GM20431 (cell line): ENCODE results near the gene NOTCH4.
"Not testable (repeated sequence)": the region's sequence is repeated elsewhere in the genome, so short reads cannot be mapped to it uniquely, and the experiment has no call there.

Experiments used
- in situ Hi-C: fragments of 300-500 bp; cut with MseI, MboI; formaldehyde crosslinking; loops from one replicate; pipeline ENCODE4 v1.15.0; 2020; ENCODE audit warnings: low sequenced_read_pairs; ENCODE audit not compliant: unreplicated experiment

NOTCH4 gene

DNA sequence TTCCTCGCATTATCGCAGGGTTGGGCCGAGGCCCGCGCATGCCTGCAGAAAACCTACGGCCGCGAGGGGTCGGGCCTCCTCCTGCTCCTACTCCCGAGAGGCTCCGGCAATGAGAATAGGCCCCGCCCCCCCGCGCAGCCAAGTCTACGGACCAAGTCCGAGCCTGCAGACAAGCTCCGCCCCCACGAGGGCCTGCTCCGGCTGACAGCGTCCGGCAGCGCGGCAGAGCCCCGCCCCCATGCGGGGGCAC lies 28.3 kb downstream of the NOTCH4 start:
- in situ Hi-C loops: no loop called here

DNA sequence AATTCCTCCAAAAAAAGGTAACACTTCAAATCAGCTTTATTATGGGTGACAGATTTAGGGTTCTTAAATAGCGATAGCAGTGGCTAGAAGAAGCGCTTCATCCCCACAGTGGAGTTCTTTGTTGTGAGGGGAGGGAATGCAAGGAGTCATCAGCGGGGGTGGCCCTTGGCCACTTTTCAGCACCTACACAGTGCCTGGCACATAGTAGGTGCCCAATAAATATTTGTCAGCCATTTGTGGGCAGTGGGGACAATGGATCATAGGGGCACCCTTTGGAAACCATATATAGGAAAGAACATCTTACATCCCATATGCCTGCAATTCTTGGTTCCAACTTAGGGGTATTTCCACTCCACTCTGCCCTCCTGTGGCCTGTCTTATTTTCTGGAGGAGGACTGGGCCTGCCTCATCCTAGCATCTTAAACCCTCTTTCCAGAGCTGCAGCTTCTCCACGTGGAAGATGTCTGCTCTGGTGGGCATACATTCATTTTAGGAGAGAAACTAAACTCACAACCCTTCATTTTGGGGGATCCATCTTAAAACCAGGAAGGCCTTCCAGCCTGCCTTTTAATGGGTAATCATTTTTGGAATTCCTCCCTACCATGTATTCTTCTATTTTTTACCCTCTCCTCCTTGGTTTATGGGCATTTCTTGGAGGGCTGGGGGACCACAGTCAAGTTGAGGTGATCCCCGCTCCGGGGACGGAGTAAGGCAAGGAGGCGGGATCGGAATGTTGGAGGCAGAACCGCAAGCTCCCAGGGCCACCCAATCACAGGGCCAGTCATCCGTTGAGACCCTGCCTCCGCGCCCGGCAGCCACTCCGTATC lies 28.8 kb downstream of the NOTCH4 start:
- in situ Hi-C loops: no loop called here

DNA sequence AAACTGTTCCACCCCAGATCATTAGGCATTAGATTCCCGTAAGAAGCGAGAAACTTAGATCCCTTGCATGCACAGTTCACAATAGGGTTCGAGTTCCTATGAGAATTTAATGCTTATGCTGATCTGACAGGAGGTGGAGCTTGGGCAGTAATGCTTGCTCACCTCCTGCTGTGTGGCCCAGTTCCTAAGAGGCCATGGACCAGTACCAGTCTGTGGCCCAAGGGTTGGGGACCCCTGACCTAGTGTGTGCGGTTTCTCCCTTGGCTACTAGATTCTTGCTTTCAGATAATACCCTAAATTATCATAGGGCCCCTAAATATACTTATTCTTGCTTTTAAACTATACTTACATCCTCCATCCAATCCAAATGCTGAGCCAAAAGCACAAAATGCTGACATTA lies 29.5 kb downstream of the NOTCH4 start:
- in situ Hi-C loops: no loop called here

DNA sequence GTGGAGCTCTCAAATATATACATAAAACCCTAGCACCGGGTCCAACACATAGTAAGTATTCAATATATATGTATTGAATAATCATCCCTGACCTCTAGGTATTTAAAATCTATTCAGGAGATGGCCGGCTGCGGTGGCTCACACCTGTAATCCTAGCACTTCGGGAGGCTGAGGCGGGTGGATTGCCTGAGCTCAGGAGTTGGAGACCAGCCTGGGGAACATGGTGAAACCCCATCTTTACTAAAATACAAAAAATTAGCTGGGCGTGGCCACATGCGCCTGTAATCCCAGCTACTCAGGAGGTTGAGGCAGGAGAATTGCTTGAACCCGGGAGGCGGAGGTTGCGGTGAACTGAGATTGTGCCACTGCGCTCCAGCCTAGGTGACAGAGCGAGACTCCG lies 30.8 kb downstream of the NOTCH4 start:
- in situ Hi-C loops: not testable (repeated sequence)

DNA sequence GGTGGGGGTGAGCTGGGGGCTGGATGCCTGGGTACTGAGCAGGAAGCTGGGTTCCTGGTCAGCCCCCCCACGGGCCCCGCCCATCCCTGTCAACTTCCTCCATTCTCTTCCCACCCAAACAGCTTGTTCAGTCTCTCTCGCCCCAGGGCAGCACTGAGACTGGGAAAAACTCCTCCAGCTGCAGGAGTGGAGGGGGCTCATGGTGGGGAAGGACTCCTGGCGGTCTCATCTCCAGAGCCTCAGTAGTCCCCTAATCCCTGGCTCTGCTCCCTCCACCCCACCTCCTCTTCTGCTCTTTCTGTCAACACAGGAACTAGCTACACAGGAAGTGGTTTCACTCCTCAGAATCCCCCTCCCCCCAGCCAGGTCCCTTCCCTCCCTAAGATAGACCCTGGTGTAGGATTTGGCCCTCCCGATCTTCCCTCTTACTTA lies 31.2 kb downstream of the NOTCH4 start, which contains the start of gene GPSM3:
Gene GPSM3 (minus strand): TSS at position 36 of the 432 bp plus-strand sequence. CDS start 130 bp downstream, outside the sequence.
- in situ Hi-C loops: no loop called here

DNA sequence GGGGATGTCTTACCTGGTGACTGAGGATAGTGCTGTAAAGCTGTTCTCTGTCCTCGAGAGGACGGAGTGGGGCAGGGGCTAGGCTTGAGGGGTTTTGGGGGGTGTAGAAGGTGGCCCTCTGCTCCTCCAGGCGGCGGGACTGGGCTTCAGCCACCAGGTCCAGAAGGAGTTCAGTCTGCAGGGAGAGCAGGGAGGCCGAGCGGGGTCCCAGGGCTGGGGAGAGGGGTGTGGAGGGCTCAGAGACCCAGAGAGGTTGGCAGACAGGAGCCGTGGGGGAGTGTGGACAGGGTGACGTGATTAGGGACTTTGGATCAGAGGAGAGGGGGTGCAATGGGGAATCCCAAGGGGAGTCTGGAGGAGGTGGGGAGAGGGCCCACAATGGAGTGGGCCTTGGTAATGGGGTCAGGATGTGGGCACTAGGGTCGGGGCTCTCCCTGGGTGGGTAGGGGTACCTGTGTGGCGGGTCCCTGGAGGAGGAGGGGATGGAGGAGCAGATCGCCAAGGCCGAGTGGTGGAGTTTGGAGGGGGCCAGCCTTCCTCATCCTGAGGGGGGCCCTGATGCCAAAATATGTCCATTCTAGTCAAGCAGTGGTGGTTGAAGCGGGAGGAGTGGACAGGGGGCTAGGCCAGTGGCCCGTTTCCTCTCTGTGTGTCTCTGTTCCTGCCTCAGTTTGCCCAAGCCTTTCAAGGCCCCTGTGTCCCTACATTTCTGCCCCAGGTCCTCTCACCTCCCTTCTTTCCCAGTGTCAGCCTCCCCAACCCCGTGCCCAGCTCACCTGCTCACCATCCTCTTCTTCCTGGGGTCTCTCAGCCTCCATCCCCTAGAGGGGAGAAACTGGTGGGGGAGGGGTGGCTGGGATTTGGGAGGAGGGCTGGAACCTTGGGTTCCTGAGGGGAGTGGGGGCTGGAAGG lies 31.9 kb downstream of the NOTCH4 start:
- in situ Hi-C loops: no loop called here

DNA sequence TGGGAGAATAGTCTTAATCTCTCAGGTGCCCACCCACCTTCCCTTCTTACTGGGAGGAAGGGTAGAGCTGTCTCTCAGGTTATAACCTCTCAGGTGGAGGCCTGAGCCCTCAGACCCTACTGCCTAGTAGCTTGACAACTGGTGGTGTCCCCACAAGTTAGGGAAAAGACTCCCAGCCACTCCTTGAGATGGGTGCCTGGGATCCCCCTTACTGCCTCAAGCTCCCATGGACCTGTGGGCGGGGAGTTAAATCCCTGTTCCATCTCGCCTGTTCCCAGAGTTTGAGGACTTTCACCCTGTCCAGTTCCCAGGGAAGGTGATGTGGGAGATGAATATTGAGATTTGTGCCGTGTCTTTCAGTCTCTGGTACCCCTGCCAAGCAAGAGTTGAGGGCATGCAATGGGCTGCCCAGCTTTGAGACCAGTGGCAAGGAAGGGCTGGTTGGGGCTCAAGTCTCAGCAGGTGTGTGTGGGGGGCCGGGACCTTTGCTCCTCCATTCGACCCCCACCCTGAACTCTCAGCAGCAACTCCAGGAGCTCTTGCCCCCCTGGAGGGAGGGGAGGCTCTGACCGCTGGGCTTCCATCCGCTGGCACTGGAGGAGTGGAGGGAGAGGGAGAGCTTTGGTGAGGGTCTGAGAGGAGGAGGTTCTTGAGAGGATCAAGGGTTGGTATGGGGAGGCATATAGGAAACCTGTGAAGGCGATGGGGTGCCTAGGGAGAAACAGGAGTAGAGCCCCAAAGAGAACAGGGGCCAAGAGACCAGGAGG lies 32.8 kb downstream of the NOTCH4 start:
- in situ Hi-C loops: no loop called here

DNA sequence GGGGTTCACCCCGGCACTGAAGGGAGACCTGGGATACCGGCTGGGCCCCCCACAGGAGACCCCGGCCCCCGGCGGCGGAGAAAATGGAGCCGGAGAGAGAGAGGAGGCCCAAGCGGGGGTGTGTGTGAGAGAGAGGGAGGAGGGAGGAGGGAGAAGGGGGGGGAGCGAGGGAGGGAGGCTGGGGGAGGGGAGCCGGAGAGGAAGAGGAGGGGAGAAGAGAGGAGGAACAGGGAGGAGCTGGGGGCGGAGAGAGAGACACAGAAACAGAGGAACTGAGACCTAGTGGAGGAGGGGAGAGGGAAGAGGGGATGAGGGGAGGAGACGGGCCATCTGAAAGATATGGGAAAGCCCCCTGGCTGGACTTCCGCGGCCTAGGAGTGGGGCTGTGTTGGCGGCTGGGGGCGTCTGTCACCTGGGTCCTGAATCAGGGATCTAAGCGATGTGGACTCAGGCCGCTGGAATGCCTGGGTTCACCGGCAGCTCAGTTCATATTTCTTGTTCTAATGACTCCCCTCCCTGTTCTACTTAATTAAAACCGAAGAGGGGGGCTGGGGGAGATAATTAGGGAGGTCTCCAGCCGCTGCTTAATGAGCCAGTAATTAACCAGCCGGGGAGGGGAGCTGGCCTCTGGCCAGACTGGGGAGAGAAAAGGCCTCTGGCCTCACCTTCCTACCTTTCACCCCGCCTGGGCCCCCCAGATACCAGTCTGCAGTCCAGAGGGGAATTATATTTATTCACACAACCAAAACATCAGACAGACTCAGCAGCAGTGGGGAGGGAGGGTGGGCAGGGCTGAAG lies 33.6 kb downstream of the NOTCH4 start, which contains the start of gene PBX2:
Gene PBX2 (minus strand): TSS at position 149 of the 798 bp plus-strand sequence. CDS start 287 bp downstream, outside the sequence.
- in situ Hi-C loops: no loop called here

DNA sequence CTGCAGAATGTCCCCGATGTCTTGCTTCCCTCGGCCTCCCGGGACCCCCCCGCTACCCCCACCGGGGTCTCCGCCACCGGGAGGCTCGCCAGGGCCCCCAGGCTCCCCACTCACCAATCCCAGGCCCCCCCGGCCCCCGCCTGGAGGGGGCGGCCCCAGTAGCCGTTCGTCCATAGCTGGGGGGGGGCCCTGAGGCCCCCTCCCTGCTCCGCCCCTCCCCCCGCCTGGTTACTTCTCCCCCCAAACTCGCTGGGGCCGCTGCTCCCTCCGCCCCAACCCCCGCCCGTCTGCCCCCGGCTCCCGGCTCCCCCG lies 34.2 kb downstream of the NOTCH4 start:
- in situ Hi-C loops: no loop called here

DNA sequence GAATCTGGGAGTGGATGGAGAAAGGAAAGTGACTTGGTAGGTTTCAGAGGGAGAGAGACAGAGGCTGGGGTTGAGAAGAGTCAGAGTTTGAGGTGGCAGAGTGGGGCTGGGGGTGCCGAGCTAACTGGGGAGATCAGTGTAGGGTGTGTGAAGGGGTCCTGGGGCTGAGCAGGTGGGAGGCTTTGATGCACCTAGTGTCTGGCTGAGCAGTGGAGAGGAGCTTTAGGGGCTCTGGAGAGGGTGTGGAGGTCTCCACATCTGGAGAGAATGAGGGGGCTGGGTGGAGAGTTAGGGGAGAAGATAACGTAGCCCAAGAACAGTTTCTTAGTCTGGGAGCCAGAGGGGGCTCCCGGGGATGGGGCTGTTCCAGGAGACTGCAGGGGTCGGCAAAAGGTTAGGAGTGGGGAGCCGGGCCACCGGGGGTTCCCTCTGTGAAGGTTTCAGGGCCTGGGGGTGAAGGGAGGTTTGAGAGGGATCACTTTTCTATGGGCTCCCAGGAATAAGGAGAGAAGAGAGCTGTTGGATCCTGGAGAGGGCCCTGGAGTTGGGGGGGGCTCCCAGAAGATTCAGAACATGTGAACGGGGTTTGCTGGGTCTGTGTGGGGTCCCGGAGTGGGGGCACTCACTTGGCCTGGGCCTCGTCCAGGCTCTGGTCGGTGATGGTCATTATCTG lies 34.7 kb downstream of the NOTCH4 start:
- in situ Hi-C loops: no loop called here

DNA sequence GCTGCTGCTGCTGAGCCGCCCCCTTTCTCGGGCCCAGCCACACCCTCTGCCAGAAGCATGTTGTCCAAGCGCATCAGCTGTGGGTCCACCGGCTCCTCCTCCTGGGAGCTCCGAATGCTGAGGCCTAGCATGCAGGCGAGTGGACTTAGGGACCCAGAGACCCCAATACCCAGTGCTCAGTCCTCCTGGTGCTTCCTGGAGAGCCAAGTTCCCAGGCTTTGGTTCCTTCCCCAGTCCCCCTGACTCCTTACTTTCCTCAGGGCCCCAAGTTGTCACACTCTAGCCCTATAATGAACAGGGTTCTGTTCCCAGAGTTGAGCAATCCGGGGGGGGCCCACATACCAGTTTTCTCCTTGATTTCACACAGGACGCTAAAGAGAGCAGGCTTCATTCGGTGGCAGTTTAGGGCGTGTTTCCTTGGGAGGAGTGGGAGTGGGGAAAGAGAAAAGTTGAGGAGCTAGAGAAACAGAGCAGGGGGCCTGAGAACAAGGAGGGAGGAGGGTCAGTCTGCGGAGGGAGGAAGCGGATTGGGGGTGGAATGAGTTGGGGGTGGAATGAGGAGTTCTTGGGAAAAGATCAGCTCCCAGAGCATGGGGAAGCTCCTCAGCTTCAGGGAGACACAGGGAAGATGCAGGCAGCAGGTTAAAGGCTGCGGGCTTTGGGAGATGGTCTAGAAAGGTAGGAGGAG lies 35.3 kb downstream of the NOTCH4 start:
- in situ Hi-C loops: no loop called here

DNA sequence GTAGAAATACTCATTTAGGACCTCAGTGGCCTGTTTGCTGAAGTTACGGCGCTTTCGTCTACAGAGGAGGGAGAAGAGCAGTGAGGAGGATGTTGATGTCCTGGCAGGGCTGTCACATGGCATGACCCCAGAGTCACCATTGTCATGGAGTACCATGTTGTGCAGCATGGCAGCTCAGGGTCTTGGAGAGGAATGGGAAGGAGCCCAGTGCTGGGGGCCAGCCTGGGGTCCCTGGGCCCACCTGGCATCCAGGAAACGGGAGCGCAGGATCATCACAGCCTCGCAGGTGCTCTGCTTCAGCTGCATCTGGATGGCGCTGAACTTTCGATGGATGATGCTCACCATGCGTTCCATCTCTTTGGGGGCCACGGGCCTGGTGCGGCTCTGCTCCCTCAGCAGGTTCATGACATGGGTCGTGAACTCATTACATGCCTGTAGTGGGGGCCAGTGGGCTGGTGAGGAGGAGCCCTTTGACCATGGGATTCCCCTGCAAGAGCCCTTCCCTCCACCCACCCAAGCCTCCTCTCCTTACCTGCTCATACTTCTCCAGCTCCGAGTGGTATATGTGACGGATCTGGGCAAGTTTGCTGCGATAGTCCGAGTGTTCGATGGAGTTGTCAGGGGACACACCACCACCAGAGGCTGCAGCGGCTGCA lies 36.0 kb downstream of the NOTCH4 start:
- in situ Hi-C loops: not testable (repeated sequence)

DNA sequence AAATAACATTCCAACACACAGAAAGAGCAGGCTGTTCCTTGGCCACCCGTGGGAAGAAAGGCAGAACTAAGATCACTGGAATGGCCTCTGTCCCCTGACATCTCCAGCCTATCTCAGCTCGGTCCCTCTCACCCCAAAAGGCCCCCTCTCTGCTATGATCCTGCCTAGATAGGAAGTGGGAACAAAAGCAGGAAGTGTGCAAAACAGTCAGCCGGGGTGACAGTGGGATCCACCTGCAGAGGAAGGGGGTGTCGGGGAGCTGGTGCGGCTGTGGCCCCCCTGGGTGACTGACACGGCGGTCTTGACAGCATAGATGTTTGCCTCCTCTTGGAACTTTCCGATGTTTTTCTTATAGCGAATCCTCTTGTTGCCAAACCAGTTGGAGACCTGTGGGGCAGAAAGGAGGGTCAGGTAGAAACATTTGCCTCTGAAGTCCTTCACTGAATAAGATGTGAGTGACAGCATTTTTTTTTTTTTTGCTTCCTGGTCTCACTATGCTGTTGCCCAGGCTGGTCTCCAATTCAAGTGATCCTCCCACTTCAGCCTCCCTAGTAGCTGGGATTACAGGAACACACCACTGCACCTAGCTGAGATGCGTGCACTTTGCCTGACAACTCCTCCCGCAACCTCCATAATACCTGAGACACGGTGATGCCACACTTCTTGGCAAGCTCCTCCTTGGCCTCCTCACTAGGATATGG lies 36.7 kb downstream of the NOTCH4 start:
- in situ Hi-C loops: no loop called here

DNA sequence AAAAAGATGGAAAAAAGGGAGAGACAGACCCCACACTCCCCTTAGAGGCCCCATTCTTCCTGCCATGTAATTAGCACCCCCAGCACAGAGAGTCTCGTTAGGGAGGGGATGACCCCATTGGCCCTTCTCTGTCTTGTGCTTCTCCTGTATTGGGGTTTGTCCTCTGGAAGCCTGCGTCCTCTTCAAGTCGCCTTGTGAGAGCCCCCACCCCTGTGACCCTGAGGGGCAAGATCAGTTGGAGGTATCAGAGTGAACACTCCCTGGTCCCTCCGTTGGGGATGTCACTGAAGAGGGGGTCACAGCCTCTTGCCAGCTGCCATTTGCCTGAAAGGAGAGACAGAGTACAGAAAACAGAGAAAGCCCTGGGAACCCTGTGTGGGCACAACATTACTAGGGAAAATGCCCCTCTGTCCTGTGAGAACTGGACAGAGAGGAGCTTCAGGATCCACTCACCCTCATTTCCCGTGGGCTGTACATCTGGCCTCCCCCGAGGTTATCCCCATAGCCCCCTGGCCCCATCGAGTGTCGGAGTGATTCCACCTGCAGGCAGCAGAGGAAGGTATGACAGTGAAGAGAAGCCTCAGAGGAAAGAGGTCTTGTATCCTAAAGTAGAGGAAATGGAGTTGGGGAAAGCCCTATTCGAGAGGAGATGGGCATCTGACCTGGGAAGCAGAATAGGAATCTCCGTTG lies 37.6 kb downstream of the NOTCH4 start:
- in situ Hi-C loops: not testable (repeated sequence)

DNA sequence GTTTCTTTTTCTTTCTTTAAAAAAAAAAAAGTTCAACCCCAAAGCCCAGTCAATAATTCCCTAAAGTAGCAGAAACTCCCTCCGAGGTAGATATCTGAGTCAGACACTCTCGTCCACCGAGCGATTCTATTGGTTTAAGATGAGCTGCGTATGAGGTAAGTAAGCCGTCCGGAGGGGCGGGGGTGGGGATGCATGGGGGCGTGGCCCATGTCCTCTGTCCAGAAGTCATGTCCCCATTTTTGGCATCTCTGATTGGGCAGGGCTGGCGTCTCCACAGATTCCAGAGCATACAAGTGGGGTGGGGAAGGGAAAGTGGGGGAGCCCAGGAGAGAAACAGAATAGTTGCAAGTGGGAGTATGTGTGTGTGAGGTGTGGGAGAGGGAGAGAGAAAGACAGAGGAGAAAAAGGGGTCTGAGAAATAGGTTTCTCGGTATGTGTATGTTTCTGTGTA lies 38.2 kb downstream of the NOTCH4 start:
- in situ Hi-C loops: not testable (repeated sequence)

DNA sequence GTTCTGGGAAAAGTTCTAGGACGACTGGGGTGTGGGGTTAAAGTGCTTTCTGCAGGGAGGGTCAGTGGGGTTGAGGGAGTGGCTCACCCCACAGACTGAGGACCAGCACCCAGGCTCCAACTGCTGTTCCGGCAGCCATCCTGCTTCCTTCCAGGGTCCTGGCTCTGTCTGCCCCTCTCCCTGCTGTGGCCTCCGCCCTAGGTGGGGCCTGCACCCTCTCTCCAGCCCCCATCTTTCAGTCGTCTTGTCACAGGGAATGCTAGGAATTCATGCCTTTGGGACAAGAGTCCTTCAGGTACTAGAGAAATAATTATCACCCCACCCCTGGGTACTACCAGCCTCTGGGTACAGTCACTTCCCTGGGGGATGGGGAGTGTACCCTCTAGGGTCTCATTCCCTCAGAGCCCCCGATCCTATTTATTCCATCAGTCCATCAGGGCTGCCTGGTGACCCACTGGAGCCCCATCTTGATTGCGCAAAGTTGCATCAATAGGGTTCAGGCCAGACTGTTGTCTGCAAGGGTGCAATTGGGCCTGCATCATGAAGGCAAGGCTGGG lies 39.7 kb downstream of the NOTCH4 start, which contains the start of gene AGER:
Gene AGER (minus strand): TSS at position 170 of the 557 bp plus-strand sequence. CDS start 31 bp downstream, at position 139.
- in situ Hi-C loops: no loop called here
